Astrocyte (in vitro differentiated cells and primary cell): ENCODE data around the gene PGPEP1. TPM values are rescaled to one million over a fixed set of nuclear protein-coding genes. Genes with fewer than 3 reads are reported as not detected.
"Not testable (repeated sequence)": the region's sequence is repeated elsewhere in the genome, so short reads cannot be mapped to it uniquely, and the experiment has no call there.

Experiments used
- DNase-seq: peaks from one replicate; pipeline ENCODE4 v3.0.0-alpha.2; 2010; ENCODE audit warnings: low read depth
- FAIRE-seq: peaks from 2 replicates; lab custom pipeline; 2011; peaks lifted over from hg19 to GRCh38; lab: Jason Lieb, UNC
- H2AFZ ChIP-seq: 2 replicates; pipeline ENCODE4 v1.6.0; 2012; ENCODE audit warnings: low read depth, low read length, inconsistent platforms
- H3K27ac ChIP-seq: 2 replicates; pipeline ENCODE4 v1.5.1; 2011; ENCODE audit warnings: low read depth, low read length, inconsistent platforms
- H3K27me3 ChIP-seq: 2 replicates; pipeline ENCODE4 v1.6.0; 2011; ENCODE audit warnings: low read length, inconsistent platforms; ENCODE audit not compliant: insufficient read depth
- H3K36me3 ChIP-seq: 2 replicates; pipeline ENCODE4 v1.5.1; 2011; ENCODE audit warnings: low read length, inconsistent platforms; ENCODE audit not compliant: insufficient read depth
- H3K4me1 ChIP-seq: 2 replicates; pipeline ENCODE4 v1.5.1; 2011; ENCODE audit warnings: low read length, inconsistent platforms; ENCODE audit not compliant: insufficient read depth
- H3K4me2 ChIP-seq: 2 replicates; pipeline ENCODE4 v1.6.0; 2012; ENCODE audit warnings: low read length, inconsistent platforms
- H3K4me3 ChIP-seq: 2 replicates; pipeline ENCODE4 v1.5.1; 2011; ENCODE audit warnings: low read depth, mild to moderate bottlenecking, low read length, inconsistent platforms; ENCODE audit not compliant: insufficient read depth
- H3K79me2 ChIP-seq: 2 replicates; pipeline ENCODE4 v1.6.0; 2012; ENCODE audit warnings: mild to moderate bottlenecking, low read length, inconsistent platforms; ENCODE audit not compliant: insufficient read depth
- H3K9ac ChIP-seq: 2 replicates; pipeline ENCODE4 v1.6.0; 2012; ENCODE audit warnings: mild to moderate bottlenecking, low read length, inconsistent platforms
- H3K9me3 ChIP-seq: 2 replicates; pipeline ENCODE4 v1.5.1; 2012; ENCODE audit warnings: low read depth, mild to moderate bottlenecking, low read length, inconsistent platforms; ENCODE audit not compliant: insufficient read depth
- H4K20me1 ChIP-seq: 2 replicates; pipeline ENCODE4 v1.6.0; 2012; ENCODE audit warnings: low read length, inconsistent platforms; ENCODE audit not compliant: insufficient read depth
- H3K27ac Mint-ChIP-seq: one replicate; pipeline ENCODE4 v1.8.0; 2021; ENCODE audit warnings: mild to moderate bottlenecking, mixed read lengths; ENCODE audit not compliant: unreplicated experiment
- H3K27me3 Mint-ChIP-seq: one replicate; pipeline ENCODE4 v1.8.0; 2021; ENCODE audit warnings: low read depth, mixed read lengths; ENCODE audit not compliant: unreplicated experiment
- H3K36me3 Mint-ChIP-seq: one replicate; pipeline ENCODE4 v1.8.0; 2021; ENCODE audit warnings: low read depth, mixed read lengths; ENCODE audit not compliant: unreplicated experiment
- H3K4me1 Mint-ChIP-seq: one replicate; pipeline ENCODE4 v1.8.0; 2021; ENCODE audit warnings: low read depth, mixed read lengths; ENCODE audit not compliant: unreplicated experiment
- H3K4me3 Mint-ChIP-seq: one replicate; pipeline ENCODE4 v1.8.0; 2021; ENCODE audit warnings: mild to moderate bottlenecking, moderate library complexity, mixed read lengths; ENCODE audit not compliant: unreplicated experiment
- H3K9me3 Mint-ChIP-seq: one replicate; pipeline ENCODE4 v1.8.0; 2021; ENCODE audit warnings: mild to moderate bottlenecking, mixed read lengths; ENCODE audit not compliant: unreplicated experiment
- CTCF ChIP-seq: IDR thresholded peaks from 2 replicates; pipeline ENCODE4 v1.5.1; 2011; ENCODE audit warnings: low read depth, mild to moderate bottlenecking, inconsistent platforms, low read length, moderate library complexity; ENCODE audit not compliant: insufficient read depth
- EZH2 ChIP-seq: IDR thresholded peaks from 2 replicates; pipeline ENCODE4 v1.6.1; 2012; ENCODE audit warnings: mild to moderate bottlenecking, low read length, inconsistent platforms; ENCODE audit not compliant: insufficient read depth
- total RNA-seq: library from RNA; stranded (reverse); gene quantifications from 2 replicates; pipeline ENCODE4 v1.2.1, GENCODE V29; 2021

Gene PGPEP1
- total RNA-seq, 1 donor from 2014 or later: 28.4 TPM

GRCh38 chr19:18353378-18354005, 13.1 kb downstream of the PGPEP1 start:
- H3K9me3 Mint-ChIP-seq: peaks cover 14% of the 10 kb centered on the region
- peaks cover 5% of the 10 kb centered on the region for H3K9me3 ChIP-seq
- TF ChIP-seq CTCF (no peak), EZH2 (no peak)
- H3K9ac ChIP-seq: no peak overlapping the region
- DNase-seq (no peak), FAIRE-seq (no peak)
- no peaks in the 10 kb centered on the region for H3K4me1 Mint-ChIP-seq
- no peak overlapping the region for H3K4me3 ChIP-seq
- H3K4me2 ChIP-seq: no peak overlapping the region
- H2AFZ ChIP-seq: no peak overlapping the region
- H3K27me3 Mint-ChIP-seq: no peaks in the 10 kb centered on the region
- H3K4me1 ChIP-seq: no peaks in the 10 kb centered on the region
- H3K27ac Mint-ChIP-seq: no peak overlapping the region
- H3K27me3 ChIP-seq: no peaks in the 10 kb centered on the region
- H3K4me3 Mint-ChIP-seq: no peak overlapping the region
- peaks cover 4% of the 10 kb centered on the region for H3K36me3 ChIP-seq
- H3K27ac ChIP-seq: no peak overlapping the region
- no peaks in the 10 kb centered on the region for H3K79me2 ChIP-seq
- peaks cover 29% of the 10 kb centered on the region for H3K36me3 Mint-ChIP-seq
- no peaks in the 10 kb centered on the region for H4K20me1 ChIP-seq

GRCh38 chr19:18354743-18355142, 14.3 kb downstream of the PGPEP1 start:
- not testable (repeated sequence) for H3K27ac Mint-ChIP-seq, H3K36me3 ChIP-seq, H3K4me1 Mint-ChIP-seq, H3K9me3 ChIP-seq, H3K27me3 Mint-ChIP-seq, FAIRE-seq, H3K4me3 ChIP-seq, DNase-seq, H3K4me2 ChIP-seq, H4K20me1 ChIP-seq, H3K4me1 ChIP-seq, H3K27ac ChIP-seq, H3K27me3 ChIP-seq, H2AFZ ChIP-seq, H3K4me3 Mint-ChIP-seq, H3K9ac ChIP-seq, H3K79me2 ChIP-seq
- Mint-ChIP-seq H3K36me3 (peaks cover 36% of the 10 kb centered on the region), H3K9me3 (peaks cover 14% of the 10 kb centered on the region)

GRCh38 chr19:18357041-18357440, 16.6 kb downstream of the PGPEP1 start:
- Histone ChIP-seq H3K27me3 (no peaks in the 10 kb centered on the region), H3K79me2 (no peaks in the 10 kb centered on the region), H2AFZ (no peak overlapping the region), H3K4me3 (no peak overlapping the region), H3K4me2 (no peak overlapping the region), H3K9ac (no peak overlapping the region), H3K36me3 (peaks cover 4% of the 10 kb centered on the region), H3K4me1 (no peaks in the 10 kb centered on the region), H3K27ac (no peak overlapping the region), H3K9me3 (peaks cover 5% of the 10 kb centered on the region), H4K20me1 (no peaks in the 10 kb centered on the region)
- peaks cover 14% of the 10 kb centered on the region for H3K9me3 Mint-ChIP-seq
- no peak overlapping the region for H3K27ac Mint-ChIP-seq
- no peak for DNase-seq
- H3K4me3 Mint-ChIP-seq: no peak overlapping the region
- FAIRE-seq: no peak
- peaks cover 33% of the 10 kb centered on the region for H3K36me3 Mint-ChIP-seq
- no peak for TF ChIP-seq CTCF
- no peak for TF ChIP-seq EZH2
- no peaks in the 10 kb centered on the region for H3K4me1 Mint-ChIP-seq
- H3K27me3 Mint-ChIP-seq: no peaks in the 10 kb centered on the region
